IMR-90 (cell line): Measurements from ENCODE around the gene USP6NL.

Experiments
- CEBPB ChIP-seq: IDR thresholded peaks from 2 replicates; pipeline ENCODE4 v1.6.1; 2012; ENCODE audit warnings: low read depth, low read length, improper control_type of control experiment
- CTCF ChIP-seq: conservative IDR thresholded peaks from 2 replicates; pipeline ENCODE4 v1.5.1; 2012; ENCODE audit warnings: mild to moderate bottlenecking, low read depth, low read length, improper control_type of control experiment
- POLR2A ChIP-seq: IDR thresholded peaks from 2 replicates; pipeline ENCODE4 v1.6.1; 2012; ENCODE audit warnings: mild to moderate bottlenecking, low read depth, low read length
- RAD21 ChIP-seq: IDR thresholded peaks from 2 replicates; pipeline ENCODE4 v1.6.1; 2012; ENCODE audit warnings: low read length, improper control_type of control experiment
- USF2 ChIP-seq: fragments of 150-350 bp; IDR thresholded peaks from 2 replicates; pipeline ENCODE4 v1.6.1; 2017; ENCODE audit warnings: mild to moderate bottlenecking, antibody characterized with exemption, low read length, low read depth

GRCh38 chr10:11578802-11579255 is 32.6 kb downstream of the USP6NL start:
- TF ChIP-seq CTCF (no peak), RAD21 (no peak), CEBPB (no peak), POLR2A (no peak), USF2 (no peak)
